ENCODE measurements around the gene ITGB8. TPM values are rescaled to one million over a fixed set of nuclear protein-coding genes. Genes with fewer than 3 reads are reported as not detected.

ITGB8 gene
- total and polyA plus RNA-seq, 4 donors, result 0.16 to 2.8 (median 0.51) TPM

DNA sequence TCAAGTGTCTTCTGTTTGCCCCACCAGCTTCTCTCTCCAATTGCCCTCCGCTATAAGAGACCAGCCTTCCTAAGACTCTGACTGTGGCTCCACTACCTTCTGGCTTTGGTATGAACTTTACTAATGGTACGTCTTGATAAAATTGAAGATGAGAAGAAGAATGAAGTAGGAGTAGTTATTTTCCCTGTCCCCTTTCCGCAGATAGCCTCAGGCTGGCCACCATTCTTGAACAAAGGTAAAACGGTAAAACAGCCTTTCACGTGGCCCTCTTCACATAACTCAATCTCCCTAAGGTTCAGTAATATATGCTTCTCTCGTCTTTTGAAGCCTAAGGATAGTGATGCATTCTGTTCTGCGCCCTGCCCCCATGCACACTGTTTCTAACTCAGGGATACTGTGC, 9.9 kb upstream of the ITGB8 start:
- no peak overlapping the region for H3K9ac ChIP-seq (ENCODE audit: low read depth in 1 of 2, low read length in 2 of 2)
- peaks cover 0 to 4% (median 0%) of the 10 kb centered on the region in 4 donors for H3K27me3 ChIP-seq (ENCODE audit: control insufficient read depth in 4 of 4, insufficient read depth in 4 of 4, low read length in 3 of 4)
- no peaks in the 10 kb centered on the region for H3K4me1 ChIP-seq (ENCODE audit: control insufficient read depth in 4 of 4, insufficient read depth in 4 of 4, low read length in 3 of 4)
- H3K9me3 ChIP-seq (ENCODE audit: control insufficient read depth in 4 of 4, low read length in 3 of 4), result no peaks in the 10 kb centered on the region
- no peaks in the 10 kb centered on the region for H3K36me3 ChIP-seq (ENCODE audit: control insufficient read depth in 4 of 4, insufficient read depth in 3 of 4, low read depth in 1 of 4, low read length in 3 of 4)
- no peak overlapping the region for H3K4me3 ChIP-seq (ENCODE audit: low read depth in 1 of 3, low read length in 3 of 3)
- WGBS, result 84% methylated on average over 7 of the region's 7 CpGs
- no peak overlapping the region for H3K27ac ChIP-seq (ENCODE audit: low read depth in 1 of 2, low read length in 2 of 2)
- TF ChIP-seq, protein P1, sequence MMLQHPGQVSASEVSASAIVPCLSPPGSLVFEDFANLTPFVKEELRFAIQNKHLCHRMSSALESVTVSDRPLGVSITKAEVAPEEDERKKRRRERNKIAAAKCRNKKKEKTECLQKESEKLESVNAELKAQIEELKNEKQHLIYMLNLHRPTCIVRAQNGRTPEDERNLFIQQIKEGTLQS (IDR thresholded peaks at IDR 0.05), result no peak
- no peak for TF ChIP-seq RAD21 (IDR thresholded peaks at IDR 0.05)
- no peak for TF ChIP-seq HNF4G (IDR thresholded peaks at IDR 0.05)
- no peak for TF ChIP-seq HNF4A (conservative IDR thresholded peaks at IDR 0.05)
- TF ChIP-seq FOXA2 (IDR thresholded peaks at IDR 0.05), result no peak
- TF ChIP-seq, protein P2, sequence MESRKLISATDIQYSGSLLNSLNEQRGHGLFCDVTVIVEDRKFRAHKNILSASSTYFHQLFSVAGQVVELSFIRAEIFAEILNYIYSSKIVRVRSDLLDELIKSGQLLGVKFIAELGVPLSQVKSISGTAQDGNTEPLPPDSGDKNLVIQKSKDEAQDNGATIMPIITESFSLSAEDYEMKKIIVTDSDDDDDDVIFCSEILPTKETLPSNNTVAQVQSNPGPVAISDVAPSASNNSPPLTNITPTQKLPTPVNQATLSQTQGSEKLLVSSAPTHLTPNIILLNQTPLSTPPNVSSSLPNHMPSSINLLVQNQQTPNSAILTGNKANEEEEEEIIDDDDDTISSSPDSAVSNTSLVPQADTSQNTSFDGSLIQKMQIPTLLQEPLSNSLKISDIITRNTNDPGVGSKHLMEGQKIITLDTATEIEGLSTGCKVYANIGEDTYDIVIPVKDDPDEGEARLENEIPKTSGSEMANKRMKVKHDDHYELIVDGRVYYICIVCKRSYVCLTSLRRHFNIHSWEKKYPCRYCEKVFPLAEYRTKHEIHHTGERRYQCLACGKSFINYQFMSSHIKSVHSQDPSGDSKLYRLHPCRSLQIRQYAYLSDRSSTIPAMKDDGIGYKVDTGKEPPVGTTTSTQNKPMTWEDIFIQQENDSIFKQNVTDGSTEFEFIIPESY (IDR thresholded peaks at IDR 0.05), result no peak
- TF ChIP-seq SP1 (IDR thresholded peaks at IDR 0.05), result no peak
- TF ChIP-seq GABPA (IDR thresholded peaks at IDR 0.05 in 1 of 2, conservative IDR thresholded peaks at IDR 0.05 in 1 of 2), result no peak
- TF ChIP-seq RXRA (IDR thresholded peaks at IDR 0.05), result no peak
- TF ChIP-seq EGR1 (IDR thresholded peaks at IDR 0.05; ENCODE audit: low read depth in 2 of 2), result no peak
- TF ChIP-seq JUND (IDR thresholded peaks at IDR 0.05), result no peak
- no peak for TF ChIP-seq YY1 (IDR thresholded peaks at IDR 0.05)
- TF ChIP-seq TAF1 (conservative IDR thresholded peaks at IDR 0.05), result no peak
- TF ChIP-seq, protein P3, sequence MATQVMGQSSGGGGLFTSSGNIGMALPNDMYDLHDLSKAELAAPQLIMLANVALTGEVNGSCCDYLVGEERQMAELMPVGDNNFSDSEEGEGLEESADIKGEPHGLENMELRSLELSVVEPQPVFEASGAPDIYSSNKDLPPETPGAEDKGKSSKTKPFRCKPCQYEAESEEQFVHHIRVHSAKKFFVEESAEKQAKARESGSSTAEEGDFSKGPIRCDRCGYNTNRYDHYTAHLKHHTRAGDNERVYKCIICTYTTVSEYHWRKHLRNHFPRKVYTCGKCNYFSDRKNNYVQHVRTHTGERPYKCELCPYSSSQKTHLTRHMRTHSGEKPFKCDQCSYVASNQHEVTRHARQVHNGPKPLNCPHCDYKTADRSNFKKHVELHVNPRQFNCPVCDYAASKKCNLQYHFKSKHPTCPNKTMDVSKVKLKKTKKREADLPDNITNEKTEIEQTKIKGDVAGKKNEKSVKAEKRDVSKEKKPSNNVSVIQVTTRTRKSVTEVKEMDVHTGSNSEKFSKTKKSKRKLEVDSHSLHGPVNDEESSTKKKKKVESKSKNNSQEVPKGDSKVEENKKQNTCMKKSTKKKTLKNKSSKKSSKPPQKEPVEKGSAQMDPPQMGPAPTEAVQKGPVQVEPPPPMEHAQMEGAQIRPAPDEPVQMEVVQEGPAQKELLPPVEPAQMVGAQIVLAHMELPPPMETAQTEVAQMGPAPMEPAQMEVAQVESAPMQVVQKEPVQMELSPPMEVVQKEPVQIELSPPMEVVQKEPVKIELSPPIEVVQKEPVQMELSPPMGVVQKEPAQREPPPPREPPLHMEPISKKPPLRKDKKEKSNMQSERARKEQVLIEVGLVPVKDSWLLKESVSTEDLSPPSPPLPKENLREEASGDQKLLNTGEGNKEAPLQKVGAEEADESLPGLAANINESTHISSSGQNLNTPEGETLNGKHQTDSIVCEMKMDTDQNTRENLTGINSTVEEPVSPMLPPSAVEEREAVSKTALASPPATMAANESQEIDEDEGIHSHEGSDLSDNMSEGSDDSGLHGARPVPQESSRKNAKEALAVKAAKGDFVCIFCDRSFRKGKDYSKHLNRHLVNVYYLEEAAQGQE (IDR thresholded peaks at IDR 0.05), result no peak
- TF ChIP-seq, protein P4, sequence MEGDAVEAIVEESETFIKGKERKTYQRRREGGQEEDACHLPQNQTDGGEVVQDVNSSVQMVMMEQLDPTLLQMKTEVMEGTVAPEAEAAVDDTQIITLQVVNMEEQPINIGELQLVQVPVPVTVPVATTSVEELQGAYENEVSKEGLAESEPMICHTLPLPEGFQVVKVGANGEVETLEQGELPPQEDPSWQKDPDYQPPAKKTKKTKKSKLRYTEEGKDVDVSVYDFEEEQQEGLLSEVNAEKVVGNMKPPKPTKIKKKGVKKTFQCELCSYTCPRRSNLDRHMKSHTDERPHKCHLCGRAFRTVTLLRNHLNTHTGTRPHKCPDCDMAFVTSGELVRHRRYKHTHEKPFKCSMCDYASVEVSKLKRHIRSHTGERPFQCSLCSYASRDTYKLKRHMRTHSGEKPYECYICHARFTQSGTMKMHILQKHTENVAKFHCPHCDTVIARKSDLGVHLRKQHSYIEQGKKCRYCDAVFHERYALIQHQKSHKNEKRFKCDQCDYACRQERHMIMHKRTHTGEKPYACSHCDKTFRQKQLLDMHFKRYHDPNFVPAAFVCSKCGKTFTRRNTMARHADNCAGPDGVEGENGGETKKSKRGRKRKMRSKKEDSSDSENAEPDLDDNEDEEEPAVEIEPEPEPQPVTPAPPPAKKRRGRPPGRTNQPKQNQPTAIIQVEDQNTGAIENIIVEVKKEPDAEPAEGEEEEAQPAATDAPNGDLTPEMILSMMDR (IDR thresholded peaks at IDR 0.05; ENCODE audit: low read depth, low read length, missing input control), result no peak
- no peak for TF ChIP-seq FOXA1 (IDR thresholded peaks at IDR 0.05)
- DNase-seq (ENCODE audit: low spot score), result no peak

DNA sequence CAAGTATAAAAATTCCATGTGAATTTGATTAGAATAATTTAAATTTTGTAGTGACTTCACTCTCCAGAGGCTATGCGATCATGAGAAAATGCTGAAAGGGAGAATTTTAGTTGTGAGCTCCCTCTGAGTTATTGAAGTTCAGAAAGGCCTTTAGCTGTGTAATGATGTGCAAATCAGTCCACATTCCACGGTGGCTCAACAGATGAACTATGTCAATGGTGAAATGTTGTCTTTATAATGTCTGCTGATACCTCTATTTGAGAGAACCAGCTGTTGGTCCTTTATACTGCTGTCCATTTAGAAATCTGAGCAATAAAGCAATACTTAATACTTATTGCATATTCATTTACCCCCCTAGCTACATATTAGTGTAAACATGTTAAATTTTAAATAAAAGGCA, 7.1 kb upstream of the ITGB8 start:
- Histone ChIP-seq H3K9me3 (ENCODE audit: control insufficient read depth in 4 of 4, low read length in 3 of 4) (no peaks in the 10 kb centered on the region), H3K27me3 (ENCODE audit: control insufficient read depth in 4 of 4, insufficient read depth in 4 of 4, low read length in 3 of 4) (peaks cover 0 to 9% (median 0%) of the 10 kb centered on the region in 4 donors), H3K9ac (ENCODE audit: low read depth in 1 of 2, low read length in 2 of 2) (no peak overlapping the region), H3K4me3 (ENCODE audit: low read depth in 1 of 3, low read length in 3 of 3) (no peak overlapping the region), H3K36me3 (ENCODE audit: control insufficient read depth in 4 of 4, insufficient read depth in 3 of 4, low read depth in 1 of 4, low read length in 3 of 4) (no peaks in the 10 kb centered on the region), H3K4me1 (ENCODE audit: control insufficient read depth in 4 of 4, insufficient read depth in 4 of 4, low read length in 3 of 4) (no peaks in the 10 kb centered on the region), H3K27ac (ENCODE audit: low read depth in 1 of 2, low read length in 2 of 2) (no peak overlapping the region)
- 78% methylated on average over 2 of the region's 2 CpGs for WGBS
- DNase-seq (ENCODE audit: low spot score), result no peak
- TF ChIP-seq RAD21 (IDR thresholded peaks at IDR 0.05), result no peak
- no peak for TF ChIP-seq HNF4A (conservative IDR thresholded peaks at IDR 0.05)
- TF ChIP-seq, protein P1 (IDR thresholded peaks at IDR 0.05), result no peak
- TF ChIP-seq TAF1 (conservative IDR thresholded peaks at IDR 0.05), result no peak
- TF ChIP-seq, protein P5, sequence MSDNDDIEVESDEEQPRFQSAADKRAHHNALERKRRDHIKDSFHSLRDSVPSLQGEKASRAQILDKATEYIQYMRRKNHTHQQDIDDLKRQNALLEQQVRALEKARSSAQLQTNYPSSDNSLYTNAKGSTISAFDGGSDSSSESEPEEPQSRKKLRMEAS (IDR thresholded peaks at IDR 0.05), result no peak
- TF ChIP-seq FOXA2 (IDR thresholded peaks at IDR 0.05), result no peak
- TF ChIP-seq, protein P3 (IDR thresholded peaks at IDR 0.05), result no peak
- no peak for TF ChIP-seq FOXA1 (IDR thresholded peaks at IDR 0.05)
- TF ChIP-seq YY1 (IDR thresholded peaks at IDR 0.05), result no peak
- TF ChIP-seq JUND (IDR thresholded peaks at IDR 0.05), result no peak
- TF ChIP-seq RXRA (IDR thresholded peaks at IDR 0.05), result no peak
- no peak for TF ChIP-seq HNF4G (IDR thresholded peaks at IDR 0.05)
- TF ChIP-seq SP1 (IDR thresholded peaks at IDR 0.05), result no peak
- no peak for TF ChIP-seq NR2F2 (IDR thresholded peaks at IDR 0.05)
